Chondrocyte (in vitro differentiated cells): ENCODE data around the gene KCNJ2. TPM values are rescaled to one million over a fixed set of nuclear protein-coding genes. Genes with fewer than 3 reads are reported as not detected.

Experiments used
- DNase-seq: peaks from one replicate; pipeline ENCODE4 v3.0.0; 2021; ENCODE audit warnings: mixed read lengths, low spot score
- H3K27ac Mint-ChIP-seq: one replicate; pipeline ENCODE4 v1.8.0; 2021; ENCODE audit warnings: mild to moderate bottlenecking, moderate library complexity, mixed read lengths; ENCODE audit not compliant: unreplicated experiment
- H3K27me3 Mint-ChIP-seq: 2 replicates; pipeline ENCODE4 v1.8.0; 2021; ENCODE audit warnings: low read depth, mixed read lengths
- H3K36me3 Mint-ChIP-seq: 2 replicates; pipeline ENCODE4 v1.8.0; 2021; ENCODE audit warnings: low read depth, mixed read lengths
- H3K4me1 Mint-ChIP-seq: 2 replicates; pipeline ENCODE4 v1.8.0; 2021; ENCODE audit warnings: low read depth, mild to moderate bottlenecking, mixed read lengths
- H3K4me3 Mint-ChIP-seq: one replicate; pipeline ENCODE4 v1.8.0; 2021; ENCODE audit warnings: mild to moderate bottlenecking, moderate library complexity, mixed read lengths; ENCODE audit not compliant: unreplicated experiment
- H3K9me3 Mint-ChIP-seq: 2 replicates; pipeline ENCODE4 v1.8.0; 2021; ENCODE audit warnings: low read depth, mixed read lengths
- CTCF ChIP-seq: fragments of 200-600 bp; sonication (generic); IDR thresholded peaks from 2 replicates; pipeline ENCODE4 v1.5.0; 2021; ENCODE audit warnings: antibody characterized with exemption, mild to moderate bottlenecking, moderate library complexity
- total RNA-seq: library from RNA; stranded (reverse); gene quantifications from 3 replicates; pipeline ENCODE4 v1.2.1, GENCODE V29; 2021

Gene KCNJ2
- total RNA-seq, 1 donor from 2014 or later: 0.07 TPM

GRCh38 chr17:70132505-70132904, 36.8 kb upstream of the KCNJ2 start:
- no peak for DNase-seq
- Mint-ChIP-seq H3K9me3 (peaks cover 2% of the 10 kb centered on the region), H3K4me1 (peaks cover 8% of the 10 kb centered on the region), H3K27me3 (peaks cover 2% of the 10 kb centered on the region), H3K27ac (no peak overlapping the region), H3K4me3 (no peak overlapping the region), H3K36me3 (no peaks in the 10 kb centered on the region)
- no peak for TF ChIP-seq CTCF

GRCh38 chr17:70134042-70134441, 35.3 kb upstream of the KCNJ2 start:
- Mint-ChIP-seq H3K27me3 (peaks cover 2% of the 10 kb centered on the region), H3K36me3 (no peaks in the 10 kb centered on the region), H3K27ac (no peak overlapping the region), H3K4me1 (peaks cover 20% of the 10 kb centered on the region), H3K9me3 (peaks cover 2% of the 10 kb centered on the region), H3K4me3 (no peak overlapping the region)
- no peak for DNase-seq
- no peak for TF ChIP-seq CTCF

GRCh38 chr17:70134777-70135176, 34.6 kb upstream of the KCNJ2 start:
- Mint-ChIP-seq H3K4me1 (peaks cover 20% of the 10 kb centered on the region), H3K36me3 (no peaks in the 10 kb centered on the region), H3K4me3 (no peak overlapping the region), H3K9me3 (peaks cover 2% of the 10 kb centered on the region), H3K27ac (no peak overlapping the region), H3K27me3 (peaks cover 2% of the 10 kb centered on the region)
- no peak for DNase-seq
- TF ChIP-seq CTCF: no peak

GRCh38 chr17:70136131-70136530, 33.2 kb upstream of the KCNJ2 start:
- Mint-ChIP-seq H3K27me3 (no peaks in the 10 kb centered on the region), H3K36me3 (no peaks in the 10 kb centered on the region), H3K4me1 (peaks cover 20% of the 10 kb centered on the region), H3K4me3 (no peak overlapping the region), H3K9me3 (peaks cover 2% of the 10 kb centered on the region), H3K27ac (no peak overlapping the region)
- no peak for DNase-seq
- TF ChIP-seq CTCF: no peak

- peaks cover 20% of the 10 kb centered on the region for H3K4me1 Mint-ChIP-seq
- peak; percentile 43 for TF ChIP-seq CTCF
- H3K9me3 Mint-ChIP-seq: no peaks in the 10 kb centered on the region
- H3K27me3 Mint-ChIP-seq: no peaks in the 10 kb centered on the region
- no peaks in the 10 kb centered on the region for H3K36me3 Mint-ChIP-seq
- peak overlapping the region; percentile 90 for H3K27ac Mint-ChIP-seq
- H3K4me3 Mint-ChIP-seq: peak overlapping the region; percentile 63
- no peak for DNase-seq
These were observed 31.7 kb upstream of the KCNJ2 start for GRCh38 chr17:70137451-70138230.
